H1 (cell line): ENCODE results near the gene SOCS3. TPM values are rescaled to one million over a fixed set of nuclear protein-coding genes. Genes with fewer than 3 reads are reported as not detected.

Experiments
- CTCF ChIA-PET: fragments of 300-600 bp; sonication (Branson Sonifier 250); formaldehyde crosslinking; loops from one replicate; lab custom pipeline; 2021; ENCODE audit not compliant: partially characterized antibody; lab: Charles Lee
- POLR2A ChIA-PET: fragments of 300-600 bp; sonication (Branson Sonifier 250); formaldehyde crosslinking; loops from one replicate; lab custom pipeline; 2021; ENCODE audit warnings: inconsistent platforms; ENCODE audit not compliant: partially characterized antibody; lab: Charles Lee
- DNase-seq, 2 experiments: peaks; one replicate each; pipeline versions ENCODE4 v3.0.0 to v3.0.0-alpha.2; 2010 to 2022; ENCODE audit warnings: low spot score in 2 of 2, low read depth in 1 of 2, mixed read lengths in 1 of 2
- FAIRE-seq: peaks from 2 replicates; lab custom pipeline; 2011; peaks lifted over from hg19 to GRCh38; lab: Jason Lieb, UNC
- H2AFZ ChIP-seq: 2 replicates; pipeline ENCODE4 v1.8.1; 2012; ENCODE audit warnings: low read length, inconsistent platforms
- H2AK5ac ChIP-seq: 2 replicates; pipeline ENCODE4 v1.6.1; 2013; ENCODE audit warnings: low read depth, low read length
- H2BK120ac ChIP-seq: replicated peaks from 2 replicates; pipeline ENCODE3; 2013; ENCODE audit warnings: low read depth, low read length, inconsistent platforms
- H2BK12ac ChIP-seq: 2 replicates; pipeline ENCODE4 v1.6.1; 2013; ENCODE audit warnings: low read depth, low read length
- H2BK15ac ChIP-seq: 2 replicates; pipeline ENCODE4 v1.6.1; 2013; ENCODE audit warnings: low read length
- H2BK20ac ChIP-seq: 2 replicates; pipeline ENCODE4 v1.6.1; 2013; ENCODE audit warnings: low read length
- H2BK5ac ChIP-seq: 2 replicates; pipeline ENCODE4 v1.6.1; 2013; ENCODE audit warnings: low read depth, low read length
- H3K14ac ChIP-seq: 2 replicates; pipeline ENCODE4 v1.6.1; 2013; ENCODE audit warnings: inconsistent platforms; ENCODE audit not compliant: insufficient read length
- H3K18ac ChIP-seq: 2 replicates; pipeline ENCODE4 v1.6.1; 2013; ENCODE audit warnings: low read length; ENCODE audit errors: extremely low read depth
- H3K23ac ChIP-seq: 2 replicates; pipeline ENCODE4 v1.6.1; 2013; ENCODE audit warnings: inconsistent platforms; ENCODE audit not compliant: insufficient read length
- H3K23me2 ChIP-seq: 2 replicates; pipeline ENCODE4 v1.6.1; 2013; ENCODE audit warnings: low read depth, low read length
- H3K27ac ChIP-seq: 2 replicates; pipeline ENCODE4 v1.6.1; 2011; ENCODE audit warnings: low read depth, low read length, inconsistent platforms
- H3K27me3 ChIP-seq, 4 experiments: replicated peaks in 1 of 4; 1 replicate in 1 of 4; 2 replicates in 3 of 4; pipeline versions ENCODE4 v1.6.1 to v1.8.1; 2011 to 2013; ENCODE audit warnings: low read length in 3 of 4, mild to moderate bottlenecking in 3 of 4, inconsistent platforms in 2 of 4, mixed read lengths in 2 of 4, moderate library complexity in 1 of 4; ENCODE audit not compliant: control insufficient read depth in 3 of 4, insufficient read depth in 3 of 4; ENCODE audit errors: extremely low read depth in 1 of 4
- H3K36me3 ChIP-seq, 4 experiments: 2 replicates each; pipeline versions ENCODE4 v1.6.1 to v1.8.1; 2011 to 2013; ENCODE audit warnings: mild to moderate bottlenecking in 4 of 4, low read length in 3 of 4, moderate library complexity in 2 of 4, control low read depth in 1 of 4, inconsistent platforms in 1 of 4; ENCODE audit not compliant: insufficient read depth in 4 of 4, control insufficient read depth in 2 of 4
- H3K4ac ChIP-seq: replicated peaks from 2 replicates; pipeline ENCODE3; 2013; ENCODE audit warnings: low read length, low read depth, mixed read lengths, inconsistent platforms; ENCODE audit not compliant: insufficient read length
- H3K4me1 ChIP-seq, 4 experiments: replicated peaks in 1 of 4; 1 replicate in 1 of 4; 2 replicates in 3 of 4; pipeline versions ENCODE4 v1.6.1 to v1.8.1; 2011 to 2013; ENCODE audit warnings: low read length in 3 of 4, inconsistent platforms in 2 of 4, mixed read lengths in 1 of 4; ENCODE audit not compliant: insufficient read depth in 4 of 4, control insufficient read depth in 3 of 4
- H3K4me2 ChIP-seq, 2 experiments: 2 replicates each; pipeline versions ENCODE4 v1.6.1 to v1.8.1; 2011 to 2013; ENCODE audit warnings: low read depth in 2 of 2, low read length in 2 of 2, control low read depth in 1 of 2, inconsistent platforms in 1 of 2, mild to moderate bottlenecking in 1 of 2; ENCODE audit not compliant: insufficient read depth in 1 of 2
- H3K4me3 ChIP-seq, 4 experiments: fragments of 200-600, 300-600 bp in 1 of 4; sonication (generic), shearing (Covaris generic), sonication (Bioruptor Twin) in 1 of 4; 2 replicates each; pipeline versions ENCODE4 v1.5.1 to v1.8.1; 2011 to 2016; ENCODE audit warnings: low read length in 4 of 4, low read depth in 3 of 4, control low read depth in 2 of 4, inconsistent platforms in 2 of 4, mild to moderate bottlenecking in 2 of 4, mixed read lengths in 1 of 4, moderate library complexity in 1 of 4; ENCODE audit not compliant: insufficient read depth in 2 of 4; ENCODE audit errors: extremely low read depth in 1 of 4
- H3K56ac ChIP-seq: replicated peaks from 2 replicates; pipeline ENCODE3; 2013; ENCODE audit warnings: low read depth, mild to moderate bottlenecking, mixed read lengths, low read length, inconsistent platforms; ENCODE audit not compliant: insufficient read length
- H3K79me1 ChIP-seq: 2 replicates; pipeline ENCODE4 v1.6.1; 2013; ENCODE audit warnings: low read depth, low read length, control low read depth
- H3K79me2 ChIP-seq, 2 experiments: 2 replicates each; pipeline versions ENCODE4 v1.6.1 to v1.8.1; 2012 to 2013; ENCODE audit warnings: low read length in 2 of 2, mild to moderate bottlenecking in 2 of 2, inconsistent platforms in 1 of 2; ENCODE audit not compliant: insufficient read depth in 2 of 2, control insufficient read depth in 1 of 2
- H3K9ac ChIP-seq, 4 experiments: replicated peaks in 1 of 4; 1 replicate in 1 of 4; 2 replicates in 3 of 4; pipeline versions ENCODE4 v1.6.1 to v1.8.1; 2011 to 2013; ENCODE audit warnings: low read depth in 3 of 4, low read length in 3 of 4, control low read depth in 2 of 4, mild to moderate bottlenecking in 2 of 4, moderate library complexity in 2 of 4, inconsistent platforms in 1 of 4; ENCODE audit errors: extremely low read depth in 1 of 4
- H3K9me3 ChIP-seq, 2 experiments: 2 replicates each; pipeline versions ENCODE4 v1.6.1 to v1.8.1; 2012 to 2013; ENCODE audit warnings: mild to moderate bottlenecking in 2 of 2, moderate library complexity in 2 of 2, control low read depth in 1 of 2, inconsistent platforms in 1 of 2, low read depth in 1 of 2, low read length in 1 of 2, mixed read lengths in 1 of 2; ENCODE audit not compliant: insufficient read depth in 2 of 2
- H4K20me1 ChIP-seq, 2 experiments: replicated peaks in 1 of 2; 2 replicates each; pipeline versions ENCODE3 to v1.8.1; 2011 to 2013; ENCODE audit warnings: inconsistent platforms in 2 of 2, low read length in 2 of 2, mild to moderate bottlenecking in 1 of 2; ENCODE audit not compliant: insufficient read depth in 2 of 2, control insufficient read depth in 1 of 2
- H4K5ac ChIP-seq: 2 replicates; pipeline ENCODE4 v1.6.1; 2013; ENCODE audit warnings: low read length, low read depth, mixed read lengths, inconsistent platforms; ENCODE audit not compliant: insufficient read length
- H4K8ac ChIP-seq: 2 replicates; pipeline ENCODE4 v1.8.0; 2013; ENCODE audit warnings: mild to moderate bottlenecking, moderate library complexity, low read length, inconsistent platforms; ENCODE audit not compliant: insufficient read depth; ENCODE audit errors: extremely low read depth
- H4K91ac ChIP-seq: replicated peaks from 2 replicates; pipeline ENCODE3; 2013; ENCODE audit warnings: low read length, mixed read lengths, inconsistent platforms; ENCODE audit not compliant: insufficient read length
- CHD2 ChIP-seq: IDR thresholded peaks from 2 replicates; pipeline ENCODE4 v1.6.1; 2012; ENCODE audit warnings: low read length, improper control_type of control experiment
- CREB1 ChIP-seq: IDR thresholded peaks from 2 replicates; pipeline ENCODE4 v1.6.1; 2012; ENCODE audit warnings: inconsistent platforms
- EP300 ChIP-seq, 2 experiments: IDR thresholded peaks; 1 replicate in 1 of 2; 2 replicates in 1 of 2; pipeline ENCODE4 v1.6.1; 2011 to 2012; ENCODE audit warnings: low read depth in 2 of 2, low read length in 2 of 2, mild to moderate bottlenecking in 2 of 2, borderline replicate concordance in 1 of 2, inconsistent platforms in 1 of 2, moderate library complexity in 1 of 2
- EZH2 ChIP-seq: fragments of 200-600 bp; sonication (generic); IDR thresholded peaks from 2 replicates; pipeline ENCODE4 v1.7.1; 2012; ENCODE audit warnings: low read depth, mild to moderate bottlenecking, moderate library complexity, low read length, inconsistent platforms; ENCODE audit not compliant: severe bottlenecking
- POLR2AphosphoS5 ChIP-seq: IDR thresholded peaks from 2 replicates; pipeline ENCODE4 v1.6.1; 2011; ENCODE audit warnings: low read depth, low read length
- POU5F1 ChIP-seq: IDR thresholded peaks from 2 replicates; pipeline ENCODE4 v1.6.1; 2011; ENCODE audit warnings: low read depth, mild to moderate bottlenecking, low read length, moderate library complexity
- RNF2 ChIP-seq: fragments of 200-900, 300-1000 bp; sonication (generic); IDR thresholded peaks from 2 replicates; pipeline ENCODE4 v1.7.1; 2016; ENCODE audit warnings: borderline replicate concordance, low read depth, mild to moderate bottlenecking, antibody characterized with exemption, low read length; ENCODE audit not compliant: poor library complexity, severe bottlenecking; ENCODE audit errors: missing control alignments
- SP4 ChIP-seq: IDR thresholded peaks from 2 replicates; pipeline ENCODE4 v1.6.1; 2012; ENCODE audit warnings: low read length, inconsistent platforms
- USF2 ChIP-seq: IDR thresholded peaks from 2 replicates; pipeline ENCODE4 v1.6.1; 2011; ENCODE audit warnings: low read length, improper control_type of control experiment
- WGBS, 2 experiments: shearing (Covaris generic) in 1 of 2; methylation state at CpG; one replicate each; pipeline versions ENCODE4 v1.1.6 to v1.1.7; 2013 to 2015; ENCODE audit warnings: low lambda C conversion rate in 2 of 2, mixed read lengths in 2 of 2, inconsistent platforms in 1 of 2, low coverage in 1 of 2, missing lambda C conversion rate in 1 of 2; ENCODE audit not compliant: insufficient replicate concordance in 2 of 2, insufficient coverage in 1 of 2, insufficient read length in 1 of 2; ENCODE audit errors: extremely low coverage in 1 of 2, missing lambda C conversion rate in 1 of 2; 5-methylcytosine and 5-hydroxymethylcytosine counted together
- polyA plus RNA-seq, 7 experiments: library from polyadenylated mRNA; depleted of rRNA in 3 of 7; stranded (reverse) in 5 of 7; unstranded in 2 of 7; fragments of >200 nt in 5 of 7; fragments of 200-250 nt in 2 of 7; gene quantifications; 1 replicate in 5 of 7; 2 replicates in 1 of 7; 4 replicates in 1 of 7; pipeline versions ENCODE4 v1.2.1 to v1.2.3, GENCODE V29; 2011 to 2013; ENCODE audit warnings: missing spikeins in 2 of 7, mixed read lengths in 2 of 7
- total RNA-seq: library from RNA; stranded (reverse); fragmentation: NEBNext Ultra II Directional; extraction: Animal tissue kit (Norgen Biotek cat#: 25700); gene quantifications from 2 replicates; pipeline ENCODE4 v1.2.1, GENCODE V29; 2021

SOCS3 gene
- total and polyA plus RNA-seq, 2 of the 8 experiments (the other 6 are each of a cell fraction or from before 2014, with no cell fraction given), result 10.1 to 47.9 TPM

GRCh38 chr17:78374189-78374588 is 14.3 kb upstream of the SOCS3 start:
- H3K23me2 ChIP-seq, result peaks cover 6% of the 10 kb centered on the region; the same call in 1 of the 2 replicates
- ChIA-PET CTCF (interaction anchor here (0.7 to 20.5 kb wide), 4 partner anchors 17 to 48 kb away, joined by 3 to 257 read pairs (median 4); no protein-coding TSS in a partner anchor), POLR2A (interaction anchor here (1.0 to 1.3 kb wide), 3 partner anchors 18 to 60 kb away, joined by 3 to 4 read pairs (median 3); no protein-coding TSS in a partner anchor)
- peaks cover 4 to 6% of the 10 kb centered on the region in 2 experiments for H3K79me2 ChIP-seq
- no peaks in the 10 kb centered on the region for H3K27me3 ChIP-seq
- peak overlapping the region in 1 of 4 experiments; percentile 24; a peak in 1 of 7 replicates for H3K9ac ChIP-seq
- H2BK12ac ChIP-seq, result peak overlapping the region; percentile 92; the same call in 1 of the 2 replicates
- H3K4me1 ChIP-seq, result peaks cover 28 to 44% (median 30%) of the 10 kb centered on the region in 4 experiments
- H2BK20ac ChIP-seq, result 0 out of 2 replicates have a peak overlapping the region, but pooled peaks have one; percentile 23
- H3K4ac ChIP-seq, result no peak overlapping the region
- H3K9me3 ChIP-seq, result no peaks in the 10 kb centered on the region
- no peak overlapping the region for H2BK15ac ChIP-seq
- DNase-seq (no peak), FAIRE-seq (no peak)
- H3K14ac ChIP-seq, result no peak overlapping the region
- 23% methylated on average over 6 of the region's 6 CpGs; no CpG with 5 or more reads in 1 of the 2 experiments for WGBS, 2 experiments
- peaks cover 3% of the 10 kb centered on the region; the same call in 1 of the 2 replicates for H3K79me1 ChIP-seq
- no peak overlapping the region for H4K8ac ChIP-seq
- no peak for TF ChIP-seq POU5F1
- TF ChIP-seq USF2, result no peak
- TF ChIP-seq SP4, result no peak
- no peak for TF ChIP-seq RNF2
- TF ChIP-seq EZH2, result no peak
- TF ChIP-seq CREB1, result no peak
- no peak for TF ChIP-seq CHD2
- TF ChIP-seq POLR2AphosphoS5, result no peak
- no peak for TF ChIP-seq EP300 (IDR thresholded peaks at IDR 0.05; ENCODE audit: borderline replicate concordance in 1 of 2, low read depth in 2 of 2, low read length in 2 of 2)
- peak overlapping the region; percentile 31 for H4K5ac ChIP-seq
- peak overlapping the region; percentile 95; the same call in 1 of the 2 replicates for H3K27ac ChIP-seq
- H3K18ac ChIP-seq, result no peak overlapping the region
- no peaks in the 10 kb centered on the region for H3K36me3 ChIP-seq
- H2AK5ac ChIP-seq, result no peak overlapping the region; the same call in 1 of the 2 replicates
- H3K4me3 ChIP-seq, result peak overlapping the region in 1 of 4 experiments; percentile 10; a peak in 1 of 8 replicates
- peak overlapping the region; percentile 61 for H2BK120ac ChIP-seq
- no peak overlapping the region for H4K91ac ChIP-seq
- peak overlapping the region; percentile 51 to 71 for H3K4me2 ChIP-seq
- H4K20me1 ChIP-seq, result peaks cover 0 to 4% of the 10 kb centered on the region in 2 experiments
- no peak overlapping the region for H3K23ac ChIP-seq
- H3K56ac ChIP-seq, result no peak overlapping the region
- peak overlapping the region; percentile 98 for H2BK5ac ChIP-seq
- no peak overlapping the region for H2AFZ ChIP-seq
